ENCODE data around the gene TAL2. TPM values are rescaled to one million over a fixed set of nuclear protein-coding genes. Genes with fewer than 3 reads are reported as not detected.
A peak's percentile ranks its signal among the peaks of the same experiment; 100 is the strongest.

Gene TAL2
- total RNA-seq, 1 donor from 2014 or later, result 0.38 TPM

DNA sequence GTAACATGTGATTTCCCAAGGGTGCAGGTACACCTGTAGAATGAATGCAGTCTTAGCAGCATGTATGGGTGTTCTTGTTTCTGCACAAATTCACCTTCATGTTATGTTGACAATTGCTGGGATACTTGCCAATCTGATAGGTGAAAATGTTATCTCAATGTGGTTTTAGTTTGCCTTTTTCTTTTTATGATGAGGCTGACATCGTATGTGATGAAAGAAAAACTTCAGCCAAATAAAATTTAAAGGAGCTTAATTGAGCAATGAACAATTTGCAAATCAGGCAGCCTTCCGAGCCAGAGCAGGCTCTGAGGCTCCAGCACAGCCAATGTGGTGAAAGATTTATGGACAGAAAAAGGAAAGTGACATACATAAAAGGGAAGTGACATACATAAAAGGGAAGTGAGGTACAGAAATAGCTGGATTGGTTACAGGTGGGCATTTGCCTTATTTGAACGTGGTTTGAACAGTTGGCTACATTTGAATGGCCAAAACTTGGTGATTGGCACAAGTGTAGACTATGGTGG lies 10.5 kb downstream of the TAL2 start:
- no peak for DNase-seq
- CTCF ChIA-PET, result no interaction called here
- intact Hi-C loops (cut with micrococcal nuclease), result loop anchor here (1.0 kb wide), 1 partner anchor 22 kb away; the partner anchor contains the start of gene TMEM38B

DNA sequence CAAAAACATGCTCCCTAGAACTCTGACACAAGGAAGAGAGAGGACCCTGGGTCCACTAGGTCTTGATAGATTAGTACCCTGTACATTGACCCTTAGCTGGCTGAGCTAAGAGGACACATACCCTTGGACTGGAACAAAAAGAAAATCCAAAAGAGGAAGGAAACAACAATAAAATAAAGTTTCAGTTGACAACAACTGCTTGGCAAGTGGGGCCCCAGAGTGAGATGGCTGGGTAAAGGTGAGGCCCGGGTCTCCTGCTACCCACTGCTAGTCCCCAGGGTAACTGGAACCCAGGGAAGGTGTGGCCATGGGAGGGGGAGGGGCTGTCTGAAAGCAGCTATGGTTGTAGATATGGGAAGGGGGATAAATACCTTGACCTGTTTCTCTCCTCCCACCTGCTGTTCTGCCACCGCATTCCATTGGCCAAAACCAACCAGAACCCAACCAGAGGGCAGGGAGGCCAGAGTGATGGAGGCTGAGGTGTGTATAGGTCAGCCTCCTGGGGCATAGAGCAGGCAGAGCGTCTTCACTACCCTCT lies 11.7 kb downstream of the TAL2 start:
- no peak overlapping the region for H3K27ac Mint-ChIP-seq
- no peak overlapping the region for H3K4me3 Mint-ChIP-seq
- TF ChIP-seq, protein P1, sequence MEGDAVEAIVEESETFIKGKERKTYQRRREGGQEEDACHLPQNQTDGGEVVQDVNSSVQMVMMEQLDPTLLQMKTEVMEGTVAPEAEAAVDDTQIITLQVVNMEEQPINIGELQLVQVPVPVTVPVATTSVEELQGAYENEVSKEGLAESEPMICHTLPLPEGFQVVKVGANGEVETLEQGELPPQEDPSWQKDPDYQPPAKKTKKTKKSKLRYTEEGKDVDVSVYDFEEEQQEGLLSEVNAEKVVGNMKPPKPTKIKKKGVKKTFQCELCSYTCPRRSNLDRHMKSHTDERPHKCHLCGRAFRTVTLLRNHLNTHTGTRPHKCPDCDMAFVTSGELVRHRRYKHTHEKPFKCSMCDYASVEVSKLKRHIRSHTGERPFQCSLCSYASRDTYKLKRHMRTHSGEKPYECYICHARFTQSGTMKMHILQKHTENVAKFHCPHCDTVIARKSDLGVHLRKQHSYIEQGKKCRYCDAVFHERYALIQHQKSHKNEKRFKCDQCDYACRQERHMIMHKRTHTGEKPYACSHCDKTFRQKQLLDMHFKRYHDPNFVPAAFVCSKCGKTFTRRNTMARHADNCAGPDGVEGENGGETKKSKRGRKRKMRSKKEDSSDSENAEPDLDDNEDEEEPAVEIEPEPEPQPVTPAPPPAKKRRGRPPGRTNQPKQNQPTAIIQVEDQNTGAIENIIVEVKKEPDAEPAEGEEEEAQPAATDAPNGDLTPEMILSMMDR (IDR thresholded peaks at IDR 0.05), result no peak
- no peak for DNase-seq
- peaks cover 4% of the 10 kb centered on the region for H3K9me3 Mint-ChIP-seq
- POLR2A ChIA-PET, result no interaction called here
- peaks cover 17% of the 10 kb centered on the region for H3K4me1 Mint-ChIP-seq
- no peaks in the 10 kb centered on the region for H3K27me3 Mint-ChIP-seq
- no peaks in the 10 kb centered on the region for H3K36me3 Mint-ChIP-seq (ENCODE audit: low read depth)
- ATAC-seq (ENCODE audit: low read depth), result no peak
- CTCF ChIA-PET, result no interaction called here
- intact Hi-C loops (cut with micrococcal nuclease), result loop anchor here (1.0 kb wide), 1 partner anchor 20 kb away; the partner anchor contains the start of gene TMEM38B

More for the DNA sequence above, 10.5 kb downstream of the TAL2 start:
- TF ChIP-seq, protein P1 (IDR thresholded peaks at IDR 0.05), result no peak
- peak; percentile 21 for ATAC-seq (ENCODE audit: low read depth)
- peaks cover 1% of the 10 kb centered on the region for H3K27me3 Mint-ChIP-seq
- peaks cover 4% of the 10 kb centered on the region for H3K9me3 Mint-ChIP-seq
- peaks cover 17% of the 10 kb centered on the region for H3K4me1 Mint-ChIP-seq
- peak overlapping the region; percentile 50 for H3K4me3 Mint-ChIP-seq
- H3K36me3 Mint-ChIP-seq (ENCODE audit: low read depth), result no peaks in the 10 kb centered on the region
- POLR2A ChIA-PET, result no interaction called here
- no peak overlapping the region for H3K27ac Mint-ChIP-seq

GRCh38 chr9:105676351-105676923 lies 14.2 kb downstream of the TAL2 start:
- ATAC-seq (ENCODE audit: low read depth), result no peak
- Mint-ChIP-seq H3K9me3 (peaks cover 4% of the 10 kb centered on the region), H3K27ac (no peak overlapping the region), H3K36me3 (ENCODE audit: low read depth) (no peaks in the 10 kb centered on the region), H3K4me3 (no peak overlapping the region), H3K4me1 (peaks cover 17% of the 10 kb centered on the region), H3K27me3 (no peaks in the 10 kb centered on the region)
- POLR2A ChIA-PET, result no interaction called here
- TF ChIP-seq, protein P1 (IDR thresholded peaks at IDR 0.05), result no peak
- CTCF ChIA-PET, result no interaction called here
- intact Hi-C loops (cut with micrococcal nuclease), result no loop called here
- no peak for DNase-seq

DNA sequence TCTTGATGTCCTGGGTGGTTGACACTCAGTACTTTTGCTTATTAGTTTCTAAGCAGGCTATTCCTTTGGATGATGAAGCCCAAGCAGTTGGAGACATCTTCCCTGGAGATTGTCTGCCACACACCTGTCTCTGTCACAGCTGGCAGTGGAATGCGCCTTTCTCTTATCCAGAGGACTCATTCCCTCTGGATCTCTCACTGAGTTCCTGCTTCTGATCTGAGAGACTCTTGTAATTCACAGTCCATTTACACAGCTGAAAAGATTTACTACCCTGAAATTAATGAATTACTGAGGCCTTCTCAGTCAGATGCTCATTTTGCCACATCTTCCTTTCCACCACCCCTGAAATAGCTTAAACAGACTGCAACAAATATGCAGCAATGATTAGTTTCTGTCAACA lies 15.9 kb downstream of the TAL2 start:
- Mint-ChIP-seq H3K36me3 (ENCODE audit: low read depth) (no peaks in the 10 kb centered on the region), H3K27me3 (no peaks in the 10 kb centered on the region), H3K4me1 (peaks cover 10% of the 10 kb centered on the region), H3K27ac (no peak overlapping the region), H3K4me3 (no peak overlapping the region), H3K9me3 (peaks cover 2% of the 10 kb centered on the region)
- DNase-seq, result no peak
- POLR2A ChIA-PET, result no interaction called here
- CTCF ChIA-PET, result no interaction called here
- TF ChIP-seq, protein P1 (IDR thresholded peaks at IDR 0.05), result no peak
- intact Hi-C loops (cut with micrococcal nuclease), result no loop called here
- no peak for ATAC-seq (ENCODE audit: low read depth)

GRCh38 chr9:105678781-105679180 lies 16.5 kb downstream of the TAL2 start:
- Mint-ChIP-seq H3K9me3 (no peaks in the 10 kb centered on the region), H3K4me3 (no peak overlapping the region), H3K27ac (no peak overlapping the region), H3K36me3 (ENCODE audit: low read depth) (no peaks in the 10 kb centered on the region), H3K4me1 (peaks cover 4% of the 10 kb centered on the region), H3K27me3 (no peaks in the 10 kb centered on the region)
- TF ChIP-seq, protein P1 (IDR thresholded peaks at IDR 0.05), result no peak
- DNase-seq, result no peak
- POLR2A ChIA-PET, result no interaction called here
- ATAC-seq (ENCODE audit: low read depth), result no peak
- intact Hi-C loops (cut with micrococcal nuclease), result no loop called here
- CTCF ChIA-PET, result no interaction called here
